Natural killer cell (primary cell): ENCODE data around the gene HPS4. TPM values are rescaled to one million over a fixed set of nuclear protein-coding genes. Genes with fewer than 3 reads are reported as not detected.

Experiments
- ATAC-seq, 3 donors: fragments of 150-1000 bp in 2 of 3; fragments of 200-7000 bp in 1 of 3; cut with Tn5 transposase; 1 replicate in 1 of 3; 2 replicates in 2 of 3; pipeline ENCODE4 v1.10.0; 2021; ENCODE audit warnings: mild to moderate bottlenecking in 2 of 3, moderate library complexity in 2 of 3
- DNase-seq, 2 donors: peaks; one replicate each; pipeline versions ENCODE4 v3.0.0 to v3.0.0-alpha.2; 2013 to 2021; ENCODE audit warnings: mixed read lengths in 1 of 2
- H3K27ac ChIP-seq: one replicate; pipeline ENCODE4 v1.5.1; 2013; ENCODE audit warnings: mild to moderate bottlenecking, low read length
- H3K27me3 ChIP-seq: one replicate; pipeline ENCODE4 v1.6.1; 2013; ENCODE audit warnings: low read length; ENCODE audit not compliant: control insufficient read depth, insufficient read depth
- H3K36me3 ChIP-seq: one replicate; pipeline ENCODE4 v1.6.1; 2013; ENCODE audit warnings: low read length; ENCODE audit not compliant: control insufficient read depth, insufficient read depth
- H3K4me1 ChIP-seq: one replicate; pipeline ENCODE4 v1.6.1; 2013; ENCODE audit warnings: low read length; ENCODE audit not compliant: control insufficient read depth, insufficient read depth
- H3K4me3 ChIP-seq: one replicate; pipeline ENCODE4 v1.5.1; 2013; ENCODE audit warnings: low read length
- H3K9me3 ChIP-seq: one replicate; pipeline ENCODE4 v1.6.1; 2013; ENCODE audit warnings: low read length; ENCODE audit not compliant: control insufficient read depth, insufficient read depth
- H3K27ac Mint-ChIP-seq, 2 donors: one replicate each; pipeline ENCODE4 v1.8.0; 2022; ENCODE audit warnings: mild to moderate bottlenecking in 2 of 2, mixed read lengths in 2 of 2, moderate library complexity in 1 of 2
- H3K27me3 Mint-ChIP-seq, 2 donors: one replicate each; pipeline ENCODE4 v1.8.0; 2022; ENCODE audit warnings: low read depth in 2 of 2, mixed read lengths in 2 of 2
- H3K36me3 Mint-ChIP-seq: one replicate; pipeline ENCODE4 v1.8.0; 2022; ENCODE audit warnings: mixed read lengths
- H3K4me1 Mint-ChIP-seq, 2 donors: one replicate each; pipeline ENCODE4 v1.8.0; 2022; ENCODE audit warnings: mixed read lengths in 2 of 2
- H3K4me3 Mint-ChIP-seq: one replicate; pipeline ENCODE4 v1.8.0; 2022; ENCODE audit warnings: mild to moderate bottlenecking, moderate library complexity, mixed read lengths
- H3K9me3 Mint-ChIP-seq, 2 donors: one replicate each; pipeline ENCODE4 v1.8.0; 2022; ENCODE audit warnings: mixed read lengths in 2 of 2
- WGBS: methylation state at CpG from one replicate; pipeline ENCODE4 v1.1.7; 2013; ENCODE audit warnings: missing lambda C conversion rate; ENCODE audit not compliant: insufficient coverage; 5-methylcytosine and 5-hydroxymethylcytosine counted together
- intact Hi-C: fragments of 100-400 bp; cut with micrococcal nuclease; formaldehyde crosslinking; loops from one replicate; pipeline ENCODE4 v1.14.2; 2022
- total RNA-seq, 4 donors: library from RNA; stranded (reverse); fragments of 120-200 nt in 1 of 4; gene quantifications; one replicate each; pipeline versions ENCODE4 v1.2.3 to v1.2.4, GENCODE V29; 2013 to 2022
- TF ChIP-seq, protein P1 (sequence below): fragments of 200-600 bp; IDR thresholded peaks from one replicate; pipeline ENCODE4 v1.8.0; 2022; ENCODE audit warnings: antibody characterized with exemption

Gene HPS4
- total RNA-seq, 3 donors from 2014 or later (not counting 1 experiment from before 2014, with no cell fraction given): 44.8 to 53.6 (median 50.7) TPM

DNA sequence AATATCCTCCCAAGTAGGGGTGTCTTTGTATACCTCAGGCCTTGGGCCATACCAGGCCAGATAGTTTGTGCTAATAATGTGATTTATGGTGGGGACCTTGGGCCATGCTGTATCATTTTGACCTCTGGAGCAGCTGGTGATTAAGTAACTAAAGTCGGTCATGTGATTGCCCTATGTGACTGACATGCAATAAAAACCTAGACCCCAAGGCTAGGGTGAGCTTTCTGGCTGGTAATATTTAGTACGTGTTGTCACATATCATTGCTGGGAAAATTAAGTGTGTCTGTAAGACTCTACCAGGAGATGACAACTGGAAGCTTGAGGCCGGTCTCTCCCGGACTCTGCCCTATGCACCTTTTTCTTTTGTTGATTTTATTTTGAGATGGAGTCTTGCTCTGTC, 41.3 kb upstream of the HPS4 start:
- H3K36me3 Mint-ChIP-seq: peaks cover 17% of the 10 kb centered on the region
- 97% methylated on average over 4 of the region's 4 CpGs for WGBS
- intact Hi-C loops: no loop called here

DNA sequence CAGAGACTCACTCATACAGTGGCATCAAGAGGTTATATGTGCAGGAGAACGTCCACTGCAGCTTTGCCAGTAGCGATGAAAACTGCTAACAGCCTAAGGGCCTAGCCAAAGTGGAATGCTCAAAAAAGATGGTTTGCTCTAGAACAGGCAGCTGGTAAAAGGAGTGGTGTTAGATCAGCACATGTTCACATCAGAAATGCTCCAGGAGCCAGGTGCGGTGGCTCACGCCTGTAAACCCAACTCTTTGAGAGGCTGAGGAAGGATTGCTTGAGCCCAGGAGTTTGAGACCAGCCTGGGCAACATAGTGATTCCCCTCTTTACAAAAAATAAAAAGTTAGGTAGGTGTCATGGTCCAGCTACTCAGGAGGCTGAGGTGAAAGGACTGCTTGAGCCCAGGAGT, 39.0 kb upstream of the HPS4 start:
- H3K27me3 Mint-ChIP-seq: no peaks in the 10 kb centered on the region
- no peak overlapping the region for H3K4me3 Mint-ChIP-seq
- TF ChIP-seq, protein P1, sequence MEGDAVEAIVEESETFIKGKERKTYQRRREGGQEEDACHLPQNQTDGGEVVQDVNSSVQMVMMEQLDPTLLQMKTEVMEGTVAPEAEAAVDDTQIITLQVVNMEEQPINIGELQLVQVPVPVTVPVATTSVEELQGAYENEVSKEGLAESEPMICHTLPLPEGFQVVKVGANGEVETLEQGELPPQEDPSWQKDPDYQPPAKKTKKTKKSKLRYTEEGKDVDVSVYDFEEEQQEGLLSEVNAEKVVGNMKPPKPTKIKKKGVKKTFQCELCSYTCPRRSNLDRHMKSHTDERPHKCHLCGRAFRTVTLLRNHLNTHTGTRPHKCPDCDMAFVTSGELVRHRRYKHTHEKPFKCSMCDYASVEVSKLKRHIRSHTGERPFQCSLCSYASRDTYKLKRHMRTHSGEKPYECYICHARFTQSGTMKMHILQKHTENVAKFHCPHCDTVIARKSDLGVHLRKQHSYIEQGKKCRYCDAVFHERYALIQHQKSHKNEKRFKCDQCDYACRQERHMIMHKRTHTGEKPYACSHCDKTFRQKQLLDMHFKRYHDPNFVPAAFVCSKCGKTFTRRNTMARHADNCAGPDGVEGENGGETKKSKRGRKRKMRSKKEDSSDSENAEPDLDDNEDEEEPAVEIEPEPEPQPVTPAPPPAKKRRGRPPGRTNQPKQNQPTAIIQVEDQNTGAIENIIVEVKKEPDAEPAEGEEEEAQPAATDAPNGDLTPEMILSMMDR: no peak
- DNase-seq (no peak), ATAC-seq (no peak)
- peaks cover 13% of the 10 kb centered on the region for H3K36me3 Mint-ChIP-seq
- 95% methylated on average over 4 of the region's 4 CpGs for WGBS
- intact Hi-C loops: no loop called here
- Histone ChIP-seq H3K4me1 (no peaks in the 10 kb centered on the region), H3K27ac (no peak overlapping the region), H3K27me3 (no peaks in the 10 kb centered on the region), H3K36me3 (peaks cover 50% of the 10 kb centered on the region), H3K4me3 (no peak overlapping the region), H3K9me3 (peaks cover 2% of the 10 kb centered on the region)
- peak overlapping the region; percentile 47 to 52 for H3K27ac Mint-ChIP-seq
- peaks cover 0 to under 1% of the 10 kb centered on the region in 2 donors for H3K4me1 Mint-ChIP-seq
- no peaks in the 10 kb centered on the region for H3K9me3 Mint-ChIP-seq

More for the DNA sequence above, 41.3 kb upstream of the HPS4 start:
- Mint-ChIP-seq H3K4me1 (peaks cover 0 to 3% of the 10 kb centered on the region in 2 donors), H3K27ac (peak overlapping the region; percentile 35 to 64), H3K27me3 (no peaks in the 10 kb centered on the region), H3K4me3 (no peak overlapping the region), H3K9me3 (no peaks in the 10 kb centered on the region)
- Histone ChIP-seq H3K9me3 (peaks cover 2% of the 10 kb centered on the region), H3K27me3 (no peaks in the 10 kb centered on the region), H3K4me1 (no peaks in the 10 kb centered on the region), H3K27ac (no peak overlapping the region), H3K4me3 (no peak overlapping the region), H3K36me3 (peaks cover 70% of the 10 kb centered on the region)
- TF ChIP-seq, protein P1: no peak
- ATAC-seq (no peak), DNase-seq (no peak)

DNA sequence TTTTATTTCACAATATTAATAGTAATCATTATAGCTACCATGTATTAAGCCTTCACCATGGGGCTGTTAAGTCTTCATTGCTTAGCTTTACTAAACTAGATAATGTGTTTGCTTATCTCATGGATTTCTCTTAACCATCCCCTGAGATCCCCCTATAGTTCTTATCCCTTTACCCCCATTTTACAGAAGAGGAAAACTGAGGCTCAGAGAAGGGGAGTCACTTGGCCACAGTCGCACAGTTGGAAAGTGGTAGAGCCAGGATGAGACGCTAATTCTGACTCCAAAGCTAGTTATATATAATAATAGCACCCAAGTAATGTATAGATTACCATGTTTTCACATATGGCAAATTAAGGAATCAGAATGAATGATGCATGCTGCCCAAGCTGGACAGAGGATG, 38.4 kb upstream of the HPS4 start:
- Mint-ChIP-seq H3K27me3 (no peaks in the 10 kb centered on the region), H3K27ac (peak overlapping the region in 1 of 2 donors; percentile 52)
- intact Hi-C loops: no loop called here

More for the DNA sequence above, 38.4 kb upstream of the HPS4 start:
- Histone ChIP-seq H3K9me3 (peaks cover 2% of the 10 kb centered on the region), H3K27ac (no peak overlapping the region), H3K4me3 (no peak overlapping the region), H3K36me3 (peaks cover 44% of the 10 kb centered on the region), H3K4me1 (no peaks in the 10 kb centered on the region), H3K27me3 (no peaks in the 10 kb centered on the region)
- H3K9me3 Mint-ChIP-seq: no peaks in the 10 kb centered on the region
- H3K4me3 Mint-ChIP-seq: no peak overlapping the region
- no CpG with 5 or more reads among the region's 2 CpGs for WGBS
- TF ChIP-seq, protein P1: no peak
- peaks cover 13% of the 10 kb centered on the region for H3K36me3 Mint-ChIP-seq
- DNase-seq (no peak), ATAC-seq (no peak)
- H3K4me1 Mint-ChIP-seq: no peaks in the 10 kb centered on the region
